WTC11 (cell line): ENCODE measurements around the gene WDR72. TPM values are rescaled to one million over a fixed set of nuclear protein-coding genes. Genes with fewer than 3 reads are reported as not detected.

Experiments used
- ATAC-seq: fragments of 200-7000 bp; cut with Tn5 transposase; 2 replicates; pipeline ENCODE4 v1.10.0; 2021; ENCODE audit warnings: mild to moderate bottlenecking, moderate library complexity
- CTCF ChIA-PET: fragments of 300-600 bp; sonication (Branson Sonifier 250); formaldehyde crosslinking; loops from one replicate; lab custom pipeline; 2021; ENCODE audit warnings: antibody characterized with exemption; lab: Charles Lee
- POLR2A ChIA-PET: fragments of 350-600 bp; sonication (Branson Sonifier 250); formaldehyde crosslinking; loops from one replicate; lab custom pipeline; 2021; ENCODE audit warnings: antibody characterized with exemption; lab: Charles Lee
- DNase-seq: peaks from one replicate; pipeline ENCODE4 v3.0.0; 2021; ENCODE audit warnings: low spot score
- H3K27ac Mint-ChIP-seq: 2 replicates; pipeline ENCODE4 v1.8.0; 2021; ENCODE audit warnings: mixed read lengths
- H3K27me3 Mint-ChIP-seq: 2 replicates; pipeline ENCODE4 v1.8.0; 2021; ENCODE audit warnings: low read depth, mild to moderate bottlenecking, moderate library complexity, mixed read lengths
- H3K36me3 Mint-ChIP-seq: 2 replicates; pipeline ENCODE4 v1.8.0; 2021; ENCODE audit warnings: mixed read lengths
- H3K4me1 Mint-ChIP-seq: 2 replicates; pipeline ENCODE4 v1.8.0; 2022; ENCODE audit warnings: mixed read lengths
- H3K4me3 Mint-ChIP-seq: 2 replicates; pipeline ENCODE4 v1.8.0; 2021; ENCODE audit warnings: mild to moderate bottlenecking, moderate library complexity, mixed read lengths
- H3K9me3 Mint-ChIP-seq: 2 replicates; pipeline ENCODE4 v1.8.0; 2021; ENCODE audit warnings: mixed read lengths
- ETV6 ChIP-seq: sonication (generic); formaldehyde crosslinking; IDR thresholded peaks from 2 replicates; pipeline ENCODE4 v1.8.1; 2022; ENCODE audit warnings: mild to moderate bottlenecking, missing genetic modification reagents
- FOXK1 ChIP-seq: sonication (generic); formaldehyde crosslinking; IDR thresholded peaks from 2 replicates; pipeline ENCODE4 v1.8.0; 2022; ENCODE audit warnings: mild to moderate bottlenecking, moderate library complexity, missing genetic modification reagents
- GTF2I ChIP-seq: fragments of 250-450 bp; sonication (Bioruptor Pico); conservative IDR thresholded peaks from 2 replicates; pipeline ENCODE4 v1.4.0; 2021; ENCODE audit warnings: mild to moderate bottlenecking
- IRF1 ChIP-seq: sonication (generic); formaldehyde crosslinking; IDR thresholded peaks from 2 replicates; pipeline ENCODE4 v1.8.0; 2023; ENCODE audit warnings: missing genetic modification reagents
- KAT7 ChIP-seq: sonication (generic); formaldehyde crosslinking; IDR thresholded peaks from 2 replicates; pipeline ENCODE4 v1.8.1; 2023; ENCODE audit warnings: missing genetic modification reagents, mild to moderate bottlenecking, borderline replicate concordance
- MAX ChIP-seq: sonication (generic); formaldehyde crosslinking; IDR thresholded peaks from 2 replicates; pipeline ENCODE4 v1.8.0; 2022; ENCODE audit warnings: mild to moderate bottlenecking, missing genetic modification reagents
- MXD4 ChIP-seq: fragments of 250-450 bp; sonication (Bioruptor Pico); IDR thresholded peaks from 2 replicates; pipeline ENCODE4 v1.8.0; 2021; ENCODE audit warnings: mild to moderate bottlenecking, moderate library complexity, borderline replicate concordance
- PRRX2 ChIP-seq: fragments of 250-450 bp; sonication (Bioruptor Pico); IDR thresholded peaks from 2 replicates; pipeline ENCODE4 v1.8.0; 2021; ENCODE audit warnings: mild to moderate bottlenecking
- SOX15 ChIP-seq: fragments of 250-450 bp; sonication (Bioruptor Pico); IDR thresholded peaks from 2 replicates; pipeline ENCODE4 v1.9.0; 2021; ENCODE audit warnings: mild to moderate bottlenecking
- ZNF423 ChIP-seq: fragments of 250-450 bp; sonication (Bioruptor Pico); IDR thresholded peaks from 2 replicates; pipeline ENCODE4 v2.1.2; 2022; ENCODE audit warnings: mild to moderate bottlenecking, moderate library complexity
- ZNF512 ChIP-seq: sonication (generic); formaldehyde crosslinking; IDR thresholded peaks from 2 replicates; pipeline ENCODE4 v1.8.1; 2022; ENCODE audit warnings: missing genetic modification reagents, borderline replicate concordance
- total RNA-seq: library from RNA; stranded (reverse); gene quantifications from 3 replicates; pipeline ENCODE4 v1.2.3, GENCODE V29; 2021
- TF ChIP-seq, protein P1 (sequence below): fragments of 250-450 bp; sonication (Bioruptor Pico); IDR thresholded peaks from 2 replicates; pipeline ENCODE4 v1.9.0; 2021; ENCODE audit warnings: mild to moderate bottlenecking
- TF ChIP-seq, protein P2 (sequence below): sonication (generic); formaldehyde crosslinking; conservative IDR thresholded peaks from 2 replicates; pipeline ENCODE4 v1.8.1; 2022; ENCODE audit warnings: mild to moderate bottlenecking, missing genetic modification reagents
- TF ChIP-seq, protein P3 (sequence below): sonication (generic); formaldehyde crosslinking; IDR thresholded peaks from 2 replicates; pipeline ENCODE4 v1.8.1; 2022; ENCODE audit warnings: low read depth, missing genetic modification reagents, borderline replicate concordance
- TF ChIP-seq, protein P4 (sequence below): fragments of 250-450 bp; sonication (Bioruptor Pico); conservative IDR thresholded peaks from 2 replicates; pipeline ENCODE4 v1.9.0; 2021; ENCODE audit warnings: mild to moderate bottlenecking
- TF ChIP-seq, protein P5 (sequence below): fragments of 250-450 bp; sonication (Bioruptor Pico); IDR thresholded peaks from 2 replicates; pipeline ENCODE4 v1.9.0; 2021; ENCODE audit warnings: moderate library complexity, mild to moderate bottlenecking, inconsistent platforms, borderline replicate concordance

Gene WDR72
- total RNA-seq, 1 experiment from 2014 or later, result 8.6 TPM

- TF ChIP-seq MAX (CRISPR knock-in tag), result no peak
- TF ChIP-seq, protein P1, sequence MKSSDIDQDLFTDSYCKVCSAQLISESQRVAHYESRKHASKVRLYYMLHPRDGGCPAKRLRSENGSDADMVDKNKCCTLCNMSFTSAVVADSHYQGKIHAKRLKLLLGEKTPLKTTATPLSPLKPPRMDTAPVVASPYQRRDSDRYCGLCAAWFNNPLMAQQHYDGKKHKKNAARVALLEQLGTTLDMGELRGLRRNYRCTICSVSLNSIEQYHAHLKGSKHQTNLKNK (CRISPR knock-in tag), result no peak
- no peak for TF ChIP-seq IRF1 (CRISPR knock-in tag)
- TF ChIP-seq, protein P2, sequence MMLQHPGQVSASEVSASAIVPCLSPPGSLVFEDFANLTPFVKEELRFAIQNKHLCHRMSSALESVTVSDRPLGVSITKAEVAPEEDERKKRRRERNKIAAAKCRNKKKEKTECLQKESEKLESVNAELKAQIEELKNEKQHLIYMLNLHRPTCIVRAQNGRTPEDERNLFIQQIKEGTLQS (CRISPR knock-in tag), result no peak
Measured at GRCh38 chr15:53506370-53506769, 253.1 kb downstream of the WDR72 start (continued).

- TF ChIP-seq FOXK1 (CRISPR knock-in tag) (no peak), ZNF423 (CRISPR knock-in tag) (no peak), KAT7 (CRISPR knock-in tag) (no peak), ETV6 (no peak), ZNF512 (CRISPR knock-in tag) (no peak), MXD4 (CRISPR knock-in tag) (no peak)
- TF ChIP-seq, protein P3, sequence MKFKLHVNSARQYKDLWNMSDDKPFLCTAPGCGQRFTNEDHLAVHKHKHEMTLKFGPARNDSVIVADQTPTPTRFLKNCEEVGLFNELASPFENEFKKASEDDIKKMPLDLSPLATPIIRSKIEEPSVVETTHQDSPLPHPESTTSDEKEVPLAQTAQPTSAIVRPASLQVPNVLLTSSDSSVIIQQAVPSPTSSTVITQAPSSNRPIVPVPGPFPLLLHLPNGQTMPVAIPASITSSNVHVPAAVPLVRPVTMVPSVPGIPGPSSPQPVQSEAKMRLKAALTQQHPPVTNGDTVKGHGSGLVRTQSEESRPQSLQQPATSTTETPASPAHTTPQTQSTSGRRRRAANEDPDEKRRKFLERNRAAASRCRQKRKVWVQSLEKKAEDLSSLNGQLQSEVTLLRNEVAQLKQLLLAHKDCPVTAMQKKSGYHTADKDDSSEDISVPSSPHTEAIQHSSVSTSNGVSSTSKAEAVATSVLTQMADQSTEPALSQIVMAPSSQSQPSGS (CRISPR knock-in tag), result no peak
- TF ChIP-seq, protein P4, sequence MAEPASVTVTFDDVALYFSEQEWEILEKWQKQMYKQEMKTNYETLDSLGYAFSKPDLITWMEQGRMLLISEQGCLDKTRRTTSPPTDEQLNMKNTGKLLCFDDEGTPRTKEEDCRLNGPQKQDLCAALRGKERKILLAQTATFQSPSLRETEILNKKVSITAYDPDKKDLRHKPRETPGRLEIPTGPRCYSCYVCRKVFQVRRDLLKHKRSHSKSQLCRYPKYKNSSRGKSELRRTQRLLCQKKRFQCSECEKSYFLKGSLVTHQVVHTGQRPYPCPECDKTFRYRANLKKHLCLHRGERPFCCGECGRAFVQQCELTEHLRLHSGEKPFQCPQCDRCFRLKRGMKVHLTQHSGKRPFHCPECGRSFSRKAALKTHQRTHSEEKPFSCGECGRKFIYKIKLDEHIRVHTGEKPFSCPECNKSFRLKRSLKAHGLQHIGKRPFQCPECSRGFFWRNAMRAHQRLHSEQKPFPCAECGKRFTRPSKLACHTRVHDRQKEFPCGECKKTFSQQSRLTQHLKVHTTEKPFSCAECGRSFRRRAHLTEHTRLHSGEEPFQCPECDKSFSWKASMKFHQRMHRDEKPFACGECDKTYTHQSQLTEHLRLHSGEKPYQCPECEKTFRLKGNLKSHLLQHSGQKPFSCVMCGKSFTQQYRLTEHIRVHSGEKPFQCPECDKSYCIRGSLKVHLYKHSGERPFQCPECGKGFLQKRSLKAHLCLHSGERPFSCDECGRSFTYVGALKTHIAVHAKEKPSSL (CRISPR knock-in tag), result no peak
- no peak overlapping the region for H3K4me3 Mint-ChIP-seq
- no peaks in the 10 kb centered on the region for H3K27me3 Mint-ChIP-seq
- peaks cover 12% of the 10 kb centered on the region for H3K9me3 Mint-ChIP-seq
- ChIA-PET POLR2A (no interaction called here), CTCF (no interaction called here)
- no peak for ATAC-seq
- H3K4me1 Mint-ChIP-seq, result no peaks in the 10 kb centered on the region
- H3K36me3 Mint-ChIP-seq, result no peaks in the 10 kb centered on the region
- no peak overlapping the region for H3K27ac Mint-ChIP-seq
- no peak for DNase-seq
Measured at GRCh38 chr15:53498996-53499395, 260.5 kb downstream of the WDR72 start.

DNA sequence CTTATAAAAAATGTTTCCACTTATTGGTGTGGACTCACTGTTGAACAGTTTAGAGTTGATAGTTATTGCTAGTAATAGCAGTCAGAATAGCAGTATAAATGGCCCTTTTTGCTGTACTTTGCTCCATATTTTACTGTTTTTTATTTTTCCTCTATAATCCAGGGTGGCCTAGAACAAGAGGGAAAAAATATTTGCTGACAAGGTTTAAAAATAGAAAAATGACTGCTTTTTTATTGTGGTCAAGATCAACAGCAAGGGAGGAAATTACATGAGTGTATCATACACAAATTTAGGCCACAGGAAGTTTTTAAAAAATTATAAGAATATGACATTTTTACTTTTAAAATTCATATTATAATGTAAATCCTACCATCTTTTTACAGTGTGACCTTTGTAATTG, 269.1 kb downstream of the WDR72 start:
- H3K27ac Mint-ChIP-seq, result no peak overlapping the region
- DNase-seq (no peak), ATAC-seq (no peak)
- no peaks in the 10 kb centered on the region for H3K9me3 Mint-ChIP-seq
- H3K4me1 Mint-ChIP-seq, result no peaks in the 10 kb centered on the region
- no peak for TF ChIP-seq FOXK1 (CRISPR knock-in tag)
- TF ChIP-seq PRRX2, result no peak
- no peak for TF ChIP-seq SOX15 (CRISPR knock-in tag)
- TF ChIP-seq, protein P5, sequence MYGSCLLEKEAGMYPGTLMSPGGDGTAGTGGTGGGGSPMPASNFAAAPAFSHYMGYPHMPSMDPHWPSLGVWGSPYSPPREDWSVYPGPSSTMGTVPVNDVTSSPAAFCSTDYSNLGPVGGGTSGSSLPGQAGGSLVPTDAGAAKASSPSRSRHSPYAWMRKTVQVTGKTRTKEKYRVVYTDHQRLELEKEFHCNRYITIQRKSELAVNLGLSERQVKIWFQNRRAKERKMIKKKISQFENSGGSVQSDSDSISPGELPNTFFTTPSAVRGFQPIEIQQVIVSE (CRISPR knock-in tag), result no peak
- no peak for TF ChIP-seq MXD4 (CRISPR knock-in tag)
- TF ChIP-seq GTF2I (CRISPR knock-in tag), result no peak
- no peak for TF ChIP-seq ZNF512 (CRISPR knock-in tag)
- ChIA-PET CTCF (interaction anchor here (0.5 kb wide), 1 partner anchor 711 kb away, joined by 5 read pairs; no protein-coding TSS in a partner anchor), POLR2A (no interaction called here)
- H3K27me3 Mint-ChIP-seq, result no peaks in the 10 kb centered on the region
- H3K4me3 Mint-ChIP-seq, result no peak overlapping the region
- H3K36me3 Mint-ChIP-seq, result no peaks in the 10 kb centered on the region
